IMR-90 (cell line): ENCODE measurements around the gene ADM2.

Source experiments
- BHLHE40 ChIP-seq: fragments of 150-350 bp; IDR thresholded peaks from 2 replicates; pipeline ENCODE4 v1.6.1; 2016; ENCODE audit warnings: mild to moderate bottlenecking, low read depth, low read length
- CEBPB ChIP-seq: IDR thresholded peaks from 2 replicates; pipeline ENCODE4 v1.6.1; 2012; ENCODE audit warnings: low read depth, low read length, improper control_type of control experiment
- CHD1 ChIP-seq: IDR thresholded peaks from 2 replicates; pipeline ENCODE4 v1.6.1; 2012; ENCODE audit warnings: low read depth, low read length, improper control_type of control experiment
- CTCF ChIP-seq: conservative IDR thresholded peaks from 2 replicates; pipeline ENCODE4 v1.5.1; 2012; ENCODE audit warnings: mild to moderate bottlenecking, low read depth, low read length, improper control_type of control experiment
- FOS ChIP-seq: fragments of 150-350 bp; IDR thresholded peaks from 2 replicates; pipeline ENCODE4 v1.6.1; 2016; ENCODE audit warnings: low read depth, low read length
- MAFK ChIP-seq: IDR thresholded peaks from 2 replicates; pipeline ENCODE4 v1.6.1; 2012; ENCODE audit warnings: low read depth, low read length, improper control_type of control experiment
- MXI1 ChIP-seq: IDR thresholded peaks from 2 replicates; pipeline ENCODE4 v1.6.1; 2012; ENCODE audit warnings: low read depth, mild to moderate bottlenecking, low read length, moderate library complexity, borderline replicate concordance
- POLR2A ChIP-seq: IDR thresholded peaks from 2 replicates; pipeline ENCODE4 v1.6.1; 2012; ENCODE audit warnings: mild to moderate bottlenecking, low read depth, low read length
- RAD21 ChIP-seq: IDR thresholded peaks from 2 replicates; pipeline ENCODE4 v1.6.1; 2012; ENCODE audit warnings: low read length, improper control_type of control experiment
- RCOR1 ChIP-seq: IDR thresholded peaks from 2 replicates; pipeline ENCODE4 v1.6.1; 2012; ENCODE audit warnings: mild to moderate bottlenecking, low read length, improper control_type of control experiment; ENCODE audit not compliant: insufficient replicate concordance
- RFX5 ChIP-seq: IDR thresholded peaks from 2 replicates; pipeline ENCODE4 v1.8.0; 2012; ENCODE audit warnings: low read depth, mild to moderate bottlenecking, low read length, moderate library complexity
- SMC3 ChIP-seq: fragments of 150-350 bp; IDR thresholded peaks from 2 replicates; pipeline ENCODE4 v1.6.1; 2016; ENCODE audit warnings: low read depth, mild to moderate bottlenecking, antibody characterized with exemption, low read length, moderate library complexity
- USF2 ChIP-seq: fragments of 150-350 bp; IDR thresholded peaks from 2 replicates; pipeline ENCODE4 v1.6.1; 2017; ENCODE audit warnings: mild to moderate bottlenecking, antibody characterized with exemption, low read length, low read depth

GRCh38 chr22:50455201-50455600 lies 26.1 kb upstream of the ADM2 start:
- TF ChIP-seq MXI1, result no peak
- TF ChIP-seq CTCF, result no peak
- TF ChIP-seq RCOR1, result no peak
- no peak for TF ChIP-seq USF2
- no peak for TF ChIP-seq RFX5
- TF ChIP-seq CHD1, result no peak
- no peak for TF ChIP-seq POLR2A
- no peak for TF ChIP-seq FOS
- no peak for TF ChIP-seq CEBPB
- no peak for TF ChIP-seq RAD21
- no peak for TF ChIP-seq SMC3
- no peak for TF ChIP-seq BHLHE40
- TF ChIP-seq MAFK, result no peak
